ENCODE data around the gene TRIM27.
"Not testable (repeated sequence)": the region's sequence is repeated elsewhere in the genome, so short reads cannot be mapped to it uniquely, and the experiment has no call there.

Gene TRIM27

GRCh38 chr6:28901831-28902230 is 22.0 kb downstream of the TRIM27 start:
- Histone ChIP-seq H3K27ac (no peak overlapping the region), H3K4me3 (no peak overlapping the region)

- no peak overlapping the region for H3K27ac ChIP-seq
- no peak overlapping the region for H3K4me3 ChIP-seq
These were observed 23.1 kb downstream of the TRIM27 start for GRCh38 chr6:28900577-28901256.

- H3K4me3 ChIP-seq = no peak overlapping the region
- H3K27ac ChIP-seq = no peak overlapping the region
These were observed 25.1 kb downstream of the TRIM27 start for GRCh38 chr6:28898710-28898965.

- Histone ChIP-seq H3K4me3 (peak overlapping the region; percentile 52 to 66 (median 60)), H3K27ac (peak overlapping the region in 20 of 21 experiments; percentile 87 to 98 (median 95))
These were observed 26.4 kb downstream of the TRIM27 start for GRCh38 chr6:28897369-28897745.

- H3K27ac ChIP-seq = peak overlapping the region; percentile 54 to 98 (median 95)
- H3K4me3 ChIP-seq = peak overlapping the region; percentile 52 to 66 (median 60)
These were observed 27.0 kb downstream of the TRIM27 start for GRCh38 chr6:28896505-28897368.

- Histone ChIP-seq H3K4me3 (peak overlapping the region; percentile 52 to 66 (median 60)), H3K27ac (peak overlapping the region; percentile 72 to 98 (median 95))
These were observed 28.5 kb downstream of the TRIM27 start for GRCh38 chr6:28895131-28895812.

GRCh38 chr6:28893172-28893799 is 30.5 kb downstream of the TRIM27 start:
- Histone ChIP-seq H3K4me3 (no peak overlapping the region), H3K27ac (no peak overlapping the region)

GRCh38 chr6:28892525-28892924 is 31.3 kb downstream of the TRIM27 start:
- no peak overlapping the region for H3K4me3 ChIP-seq
- H3K27ac ChIP-seq = no peak overlapping the region

GRCh38 chr6:28887796-28888496 is 35.8 kb downstream of the TRIM27 start:
- no peak overlapping the region for H3K4me3 ChIP-seq
- H3K27ac ChIP-seq = no peak overlapping the region

GRCh38 chr6:28886079-28886439 is 37.7 kb downstream of the TRIM27 start:
- H3K4me3 ChIP-seq = no peak overlapping the region
- no peak overlapping the region for H3K27ac ChIP-seq

GRCh38 chr6:28884423-28885131 is 39.2 kb downstream of the TRIM27 start:
- Histone ChIP-seq H3K4me3 (peak overlapping the region in 3 of 7 experiments; percentile 20 to 31 (median 25)), H3K27ac (peak overlapping the region in 3 of 21 experiments; percentile 23 to 71 (median 45))

GRCh38 chr6:28880894-28881780 is 42.6 kb downstream of the TRIM27 start:
- Histone ChIP-seq H3K27ac (no peak overlapping the region), H3K4me3 (peak overlapping the region; percentile 22 to 51 (median 32))

GRCh38 chr6:28880519-28880893 is 43.3 kb downstream of the TRIM27 start:
- H3K4me3 ChIP-seq = peak overlapping the region; percentile 22 to 51 (median 32)
- H3K27ac ChIP-seq = no peak overlapping the region

- Histone ChIP-seq H3K4me3 (no peak overlapping the region), H3K27ac (no peak overlapping the region)
These were observed 47.1 kb downstream of the TRIM27 start for GRCh38 chr6:28876710-28877109.

- H3K27ac ChIP-seq = no peak overlapping the region
- H3K4me3 ChIP-seq = no peak overlapping the region
These were observed 48.5 kb downstream of the TRIM27 start for GRCh38 chr6:28875191-28875747.

GRCh38 chr6:28872157-28872817 is 51.5 kb downstream of the TRIM27 start:
- not testable (repeated sequence) for H3K4me3 ChIP-seq

More at GRCh38 chr6:28872157-28872817, 51.5 kb downstream of the TRIM27 start:
- not testable (repeated sequence) for H3K27ac ChIP-seq

Data from skin epidermis (tissue), 12 donors.